Measurements from ENCODE around the gene SPARC.

The SPARC gene

GRCh38 chr5:151685749-151686673 is 704 bp downstream of the SPARC start:
- Histone ChIP-seq H3K4me3 (replicated peaks; ENCODE audit: insufficient read depth, low read length) (no peak overlapping the region), H3K27ac (replicated peaks) (no peak overlapping the region), H3K27me3 (ENCODE audit: insufficient read depth, poor library complexity, severe bottlenecking) (peaks cover 15% of the 10 kb centered on the region)
- TF ChIP-seq SPI1 (IDR thresholded peaks at IDR 0.05; ENCODE audit: borderline replicate concordance, low read depth): no peak
- TF ChIP-seq POLR2AphosphoS5 (IDR thresholded peaks at IDR 0.05; ENCODE audit: low read depth): no peak
- TF ChIP-seq GABPA (IDR thresholded peaks at IDR 0.05; ENCODE audit: low read depth): no peak
- TF ChIP-seq REST (IDR thresholded peaks at IDR 0.05; ENCODE audit: insufficient replicate concordance, low read depth): no peak
- TF ChIP-seq CTCF (IDR thresholded peaks at IDR 0.05; ENCODE audit: insufficient read depth, low read length): no peak
- DNase-seq (ENCODE audit: low read depth in 1 of 2, low spot score in 1 of 2): no peak

GRCh38 chr5:151684690-151685361 is 1.9 kb downstream of the SPARC start:
- no peak for DNase-seq (ENCODE audit: low read depth in 1 of 2, low spot score in 1 of 2)
- no peak for TF ChIP-seq POLR2AphosphoS5 (IDR thresholded peaks at IDR 0.05; ENCODE audit: low read depth)
- no peak for TF ChIP-seq GABPA (IDR thresholded peaks at IDR 0.05; ENCODE audit: low read depth)
- TF ChIP-seq REST (IDR thresholded peaks at IDR 0.05; ENCODE audit: insufficient replicate concordance, low read depth): no peak
- TF ChIP-seq SPI1 (IDR thresholded peaks at IDR 0.05; ENCODE audit: borderline replicate concordance, low read depth): no peak
- TF ChIP-seq CTCF (IDR thresholded peaks at IDR 0.05; ENCODE audit: insufficient read depth, low read length): no peak
- Histone ChIP-seq H3K27me3 (ENCODE audit: insufficient read depth, poor library complexity, severe bottlenecking) (peaks cover 15% of the 10 kb centered on the region), H3K4me3 (replicated peaks; ENCODE audit: insufficient read depth, low read length) (no peak overlapping the region), H3K27ac (replicated peaks) (no peak overlapping the region)

- DNase-seq (ENCODE audit: low read depth in 1 of 2, low spot score in 1 of 2): peak in 1 of 2 experiments; percentile 31
- Histone ChIP-seq H3K4me3 (replicated peaks; ENCODE audit: insufficient read depth, low read length) (no peak overlapping the region), H3K27me3 (ENCODE audit: insufficient read depth, poor library complexity, severe bottlenecking) (peaks cover 15% of the 10 kb centered on the region), H3K27ac (replicated peaks) (peak overlapping the region; percentile 5; the same call in 1 of the 2 replicates)
- TF ChIP-seq CTCF (IDR thresholded peaks at IDR 0.05; ENCODE audit: insufficient read depth, low read length) (no peak), SPI1 (IDR thresholded peaks at IDR 0.05; ENCODE audit: borderline replicate concordance, low read depth) (peak; percentile 56; the same call in 1 of the 2 replicates)
These were observed 2.6 kb downstream of the SPARC start for GRCh38 chr5:151683986-151684588.

All from HL-60 (cell line).